WTC11 (cell line): ENCODE measurements around the gene CSNK1A1. TPM values are rescaled to one million over a fixed set of nuclear protein-coding genes. Genes with fewer than 3 reads are reported as not detected.

ENCODE experiments used
- CBFB ChIP-seq: sonication (generic); formaldehyde crosslinking; IDR thresholded peaks from 2 replicates; pipeline ENCODE4 v1.8.1; 2022; ENCODE audit warnings: mild to moderate bottlenecking, low read depth, missing genetic modification reagents
- CTCF ChIP-seq: fragments of 200-600 bp; IDR thresholded peaks from 2 replicates; pipeline ENCODE4 v1.8.0; 2022; ENCODE audit warnings: antibody characterized with exemption
- E2F1 ChIP-seq: sonication (generic); formaldehyde crosslinking; IDR thresholded peaks from 2 replicates; pipeline ENCODE4 v1.8.0; 2022; ENCODE audit warnings: mild to moderate bottlenecking, missing genetic modification reagents
- EMX1 ChIP-seq: fragments of 250-450 bp; sonication (Bioruptor Pico); IDR thresholded peaks from 2 replicates; pipeline ENCODE4 v1.8.0; 2021; ENCODE audit warnings: mild to moderate bottlenecking
- ERG ChIP-seq: fragments of 250-450 bp; sonication (Bioruptor Pico); IDR thresholded peaks from 2 replicates; pipeline ENCODE4 v1.8.0; 2021; ENCODE audit warnings: mild to moderate bottlenecking
- FOXP4 ChIP-seq: sonication (generic); formaldehyde crosslinking; IDR thresholded peaks from 2 replicates; pipeline ENCODE4 v1.8.0; 2022; ENCODE audit warnings: mild to moderate bottlenecking, missing genetic modification reagents
- MAX ChIP-seq: sonication (generic); formaldehyde crosslinking; IDR thresholded peaks from 2 replicates; pipeline ENCODE4 v1.8.0; 2022; ENCODE audit warnings: mild to moderate bottlenecking, missing genetic modification reagents
- NFYB ChIP-seq: sonication (generic); formaldehyde crosslinking; conservative IDR thresholded peaks from 2 replicates; pipeline ENCODE4 v1.8.0; 2022; ENCODE audit warnings: low read depth, missing genetic modification reagents
- PREB ChIP-seq: sonication (generic); formaldehyde crosslinking; IDR thresholded peaks from 2 replicates; pipeline ENCODE4 v1.8.1; 2022; ENCODE audit warnings: mild to moderate bottlenecking, missing genetic modification reagents, moderate library complexity, borderline replicate concordance
- RORB ChIP-seq: fragments of 250-450 bp; sonication (Bioruptor Pico); IDR thresholded peaks from 2 replicates; pipeline ENCODE4 v1.9.0; 2021; ENCODE audit warnings: mild to moderate bottlenecking
- SMAD3 ChIP-seq: sonication (generic); formaldehyde crosslinking; IDR thresholded peaks from 2 replicates; pipeline ENCODE4 v1.8.0; 2022; ENCODE audit warnings: missing genetic modification reagents, mild to moderate bottlenecking, borderline replicate concordance
- USF1 ChIP-seq: sonication (generic); formaldehyde crosslinking; IDR thresholded peaks from 2 replicates; pipeline ENCODE4 v1.8.0; 2022; ENCODE audit warnings: mild to moderate bottlenecking, missing genetic modification reagents
- ZNF138 ChIP-seq: sonication (generic); formaldehyde crosslinking; conservative IDR thresholded peaks from 2 replicates; pipeline ENCODE4 v1.8.1; 2022; ENCODE audit warnings: mild to moderate bottlenecking, moderate library complexity, missing genetic modification reagents
- ZNF219 ChIP-seq: sonication (generic); formaldehyde crosslinking; IDR thresholded peaks from 2 replicates; pipeline ENCODE4 v1.8.0; 2023; ENCODE audit warnings: missing genetic modification reagents, mild to moderate bottlenecking, borderline replicate concordance
- ZNF532 ChIP-seq: fragments of 250-450 bp; sonication (Bioruptor Pico); IDR thresholded peaks from 2 replicates; pipeline ENCODE4 v1.9.0; 2021; ENCODE audit warnings: mild to moderate bottlenecking, borderline replicate concordance
- total RNA-seq: library from RNA; stranded (reverse); gene quantifications from 3 replicates; pipeline ENCODE4 v1.2.3, GENCODE V29; 2021

CSNK1A1 gene
- total RNA-seq, 1 experiment from 2014 or later = 276 TPM

- TF ChIP-seq PREB (CRISPR knock-in tag) (no peak), E2F1 (CRISPR knock-in tag) (no peak), ZNF219 (CRISPR knock-in tag) (no peak), CBFB (no peak), ZNF138 (no peak), ERG (no peak), USF1 (CRISPR knock-in tag) (no peak), SMAD3 (CRISPR knock-in tag) (no peak), MAX (CRISPR knock-in tag) (no peak), CTCF (no peak; the same call in 1 of the 2 replicates), ZNF532 (CRISPR knock-in tag) (no peak), FOXP4 (CRISPR knock-in tag) (no peak), NFYB (CRISPR knock-in tag) (no peak), EMX1 (CRISPR knock-in tag) (no peak), RORB (CRISPR knock-in tag) (no peak)
- TF ChIP-seq, all 79 proteins: peak for 0
Measured at GRCh38 chr5:149448831-149449714, 102.2 kb downstream of the CSNK1A1 start (continued).
